HG03045 (cell line): ENCODE data around the gene IL1RL2.

Source experiments
- ATAC-seq: cut with Tn5 transposase; IDR thresholded peaks from one replicate; pipeline ENCODE4 v1.9.1; 2021; ENCODE audit warnings: mild to moderate bottlenecking, moderate library complexity; ENCODE audit not compliant: unreplicated experiment

Gene IL1RL2

DNA sequence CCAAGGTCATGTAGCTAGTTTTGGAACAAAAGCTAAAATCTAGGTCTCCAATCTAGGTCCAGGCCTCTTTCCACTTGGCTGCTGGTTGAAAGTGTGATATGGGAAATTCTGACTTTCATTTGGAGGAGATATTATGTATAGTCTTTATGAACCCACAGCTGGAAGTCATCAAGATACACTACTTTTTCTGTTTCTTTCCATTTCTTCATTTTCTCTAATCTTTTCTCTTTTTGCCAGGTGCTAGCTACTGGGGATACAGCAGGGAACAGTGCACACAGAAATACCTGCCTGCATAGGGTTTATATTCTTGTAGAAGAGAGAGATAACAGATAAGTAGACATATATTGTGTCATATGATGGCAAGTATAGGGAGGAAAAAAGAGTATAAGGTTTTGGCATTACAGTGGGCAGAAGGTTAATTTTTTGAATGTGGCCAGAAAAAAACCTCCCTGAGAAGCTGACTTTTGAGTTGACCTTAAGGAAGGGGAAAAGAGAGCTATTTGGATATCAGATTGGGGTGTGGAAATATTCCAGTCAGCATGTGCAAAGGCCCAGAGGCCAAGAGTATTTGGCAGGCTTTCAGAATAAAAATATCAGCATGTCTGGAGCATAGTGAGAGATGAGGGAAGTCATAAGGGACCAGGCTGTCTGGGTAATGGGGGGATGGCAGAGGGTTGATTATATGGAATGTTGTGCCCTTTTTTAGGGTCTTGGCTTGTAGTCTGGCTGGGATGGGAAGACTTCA lies 28.6 kb upstream of the IL1RL2 start:
- no peak for ATAC-seq

DNA sequence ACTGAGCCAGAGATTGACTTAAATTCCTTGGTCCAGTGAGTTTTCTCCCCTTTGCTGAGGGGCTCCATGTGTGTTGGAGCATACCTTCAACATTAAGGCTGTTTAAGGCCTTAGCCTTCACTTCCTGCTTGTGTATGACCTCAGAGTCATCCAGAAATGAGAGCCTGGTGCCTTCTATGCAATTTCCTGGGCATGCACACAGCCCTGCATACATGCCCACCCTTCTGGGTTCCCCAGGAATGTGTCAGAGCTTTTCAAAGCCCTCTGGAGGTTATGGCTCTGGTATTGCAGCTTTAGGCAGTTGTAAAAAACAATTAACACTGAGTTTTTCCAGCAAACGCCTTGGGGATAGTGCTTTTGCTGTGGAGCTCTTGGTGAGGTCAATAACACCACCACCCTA lies 27.5 kb upstream of the IL1RL2 start:
- no peak for ATAC-seq

DNA sequence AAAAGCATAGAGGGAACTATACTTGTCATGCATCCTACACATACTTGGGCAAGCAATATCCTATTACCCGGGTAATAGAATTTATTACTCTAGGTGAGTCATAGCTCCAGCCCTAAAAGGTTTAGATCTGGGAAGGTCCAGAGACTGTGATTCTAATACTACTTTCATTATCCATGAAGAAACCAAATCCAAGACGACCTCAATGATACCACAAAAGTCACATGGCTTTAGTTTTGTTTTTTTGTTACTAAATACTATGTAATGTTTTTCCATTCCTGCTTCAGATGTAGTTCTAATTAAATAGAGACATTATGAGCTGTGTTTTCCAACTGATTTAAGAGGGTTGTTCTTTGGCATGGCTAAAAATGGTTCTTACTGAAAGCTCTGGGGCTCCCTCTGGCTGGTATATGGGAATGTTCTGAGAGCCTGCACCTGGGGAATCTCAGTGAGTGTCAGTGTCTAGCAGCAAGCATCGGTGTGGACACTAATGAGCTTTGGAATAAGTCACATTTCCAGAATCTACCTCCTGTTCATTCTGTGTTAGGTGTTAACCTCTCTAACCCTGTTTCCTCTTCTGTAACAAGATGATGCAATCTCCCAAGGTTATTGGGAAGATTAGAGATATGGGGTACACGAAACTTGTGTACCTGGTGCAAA lies 20.5 kb upstream of the IL1RL2 start:
- ATAC-seq, result no peak

DNA sequence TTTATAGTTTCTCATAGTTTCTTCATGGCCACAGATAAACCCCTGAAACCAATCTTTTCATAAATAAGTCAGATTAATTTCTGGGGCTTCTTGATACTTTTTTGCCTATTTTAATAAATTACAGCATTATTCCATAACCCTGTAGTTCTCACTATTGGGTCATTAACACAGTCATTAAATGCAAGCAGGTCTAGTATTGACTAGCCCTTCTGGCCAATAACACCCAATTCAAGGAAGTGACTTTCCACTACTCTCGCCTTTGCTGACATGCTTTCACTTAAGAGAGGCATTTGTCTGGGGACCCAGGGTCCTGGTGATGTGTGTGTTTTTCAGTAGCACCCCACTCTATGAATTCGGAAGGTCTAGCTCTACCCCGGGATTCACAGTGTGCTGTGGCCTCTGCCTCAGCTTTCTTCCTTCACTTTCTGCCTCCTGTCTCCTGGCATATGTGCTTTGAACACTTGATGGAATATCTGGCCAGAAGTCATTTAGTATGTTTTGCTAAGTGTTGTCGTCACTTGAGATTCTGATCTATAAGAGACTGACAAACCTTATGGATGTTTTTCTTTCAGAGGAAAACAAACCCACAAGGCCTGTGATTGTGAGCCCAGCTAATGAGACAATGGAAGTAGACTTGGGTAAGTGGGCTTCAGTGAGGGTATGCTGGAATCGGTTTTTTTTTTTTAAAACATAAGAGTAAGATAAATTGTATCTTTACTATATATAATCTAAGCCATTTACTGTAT lies 18.6 kb upstream of the IL1RL2 start:
- no peak for ATAC-seq

DNA sequence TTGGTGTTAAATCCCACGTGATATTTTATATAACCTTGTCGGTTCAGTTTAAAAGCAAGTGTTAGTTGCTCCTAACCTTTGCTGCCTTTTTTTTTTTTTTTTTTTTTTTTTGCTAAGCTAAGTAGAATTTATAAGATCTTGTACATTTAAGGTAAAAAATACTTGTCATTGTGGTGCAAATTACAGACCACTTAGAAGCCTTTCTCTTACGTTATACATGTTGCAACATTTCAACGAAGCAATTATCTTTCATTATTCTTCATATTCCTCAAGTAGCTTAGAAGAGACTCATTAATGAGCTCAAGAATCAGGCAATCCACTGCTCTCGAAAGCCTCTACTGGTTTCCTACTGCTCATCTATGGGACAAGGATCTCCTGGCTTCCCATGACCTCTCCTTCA lies 14.9 kb upstream of the IL1RL2 start:
- ATAC-seq, result no peak

DNA sequence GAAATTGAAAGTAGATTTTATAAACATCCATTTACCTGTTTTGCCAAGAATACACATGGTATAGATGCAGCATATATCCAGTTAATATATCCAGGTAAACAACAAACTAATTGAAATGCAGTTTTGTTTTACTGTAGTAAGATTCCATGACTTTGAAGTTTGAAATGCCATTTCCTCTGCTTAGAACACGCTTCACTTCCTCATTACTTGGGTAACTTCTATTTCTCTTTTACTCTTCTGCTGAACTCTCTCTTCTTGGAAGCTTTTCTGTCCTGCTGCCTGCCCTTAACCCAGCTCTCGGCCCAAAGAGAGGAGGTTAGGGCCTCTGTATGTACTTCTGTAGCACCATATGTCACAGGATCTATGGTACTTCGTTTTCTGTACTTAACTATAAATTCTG lies 14.1 kb upstream of the IL1RL2 start:
- ATAC-seq, result no peak

DNA sequence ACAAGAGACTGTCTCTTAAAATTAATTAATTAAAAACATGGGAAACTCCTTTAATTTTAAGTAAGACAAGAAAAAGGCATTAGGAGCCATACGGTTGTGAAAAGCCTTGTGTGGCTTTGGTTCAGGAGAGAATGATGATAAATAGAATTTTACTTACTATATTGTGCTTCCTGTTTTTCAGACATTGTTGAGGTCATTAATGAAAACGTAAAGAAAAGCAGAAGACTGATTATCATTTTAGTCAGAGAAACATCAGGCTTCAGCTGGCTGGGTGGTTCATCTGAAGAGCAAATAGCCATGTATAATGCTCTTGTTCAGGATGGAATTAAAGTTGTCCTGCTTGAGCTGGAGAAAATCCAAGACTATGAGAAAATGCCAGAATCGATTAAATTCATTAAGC lies 10.7 kb upstream of the IL1RL2 start:
- no peak for ATAC-seq

DNA sequence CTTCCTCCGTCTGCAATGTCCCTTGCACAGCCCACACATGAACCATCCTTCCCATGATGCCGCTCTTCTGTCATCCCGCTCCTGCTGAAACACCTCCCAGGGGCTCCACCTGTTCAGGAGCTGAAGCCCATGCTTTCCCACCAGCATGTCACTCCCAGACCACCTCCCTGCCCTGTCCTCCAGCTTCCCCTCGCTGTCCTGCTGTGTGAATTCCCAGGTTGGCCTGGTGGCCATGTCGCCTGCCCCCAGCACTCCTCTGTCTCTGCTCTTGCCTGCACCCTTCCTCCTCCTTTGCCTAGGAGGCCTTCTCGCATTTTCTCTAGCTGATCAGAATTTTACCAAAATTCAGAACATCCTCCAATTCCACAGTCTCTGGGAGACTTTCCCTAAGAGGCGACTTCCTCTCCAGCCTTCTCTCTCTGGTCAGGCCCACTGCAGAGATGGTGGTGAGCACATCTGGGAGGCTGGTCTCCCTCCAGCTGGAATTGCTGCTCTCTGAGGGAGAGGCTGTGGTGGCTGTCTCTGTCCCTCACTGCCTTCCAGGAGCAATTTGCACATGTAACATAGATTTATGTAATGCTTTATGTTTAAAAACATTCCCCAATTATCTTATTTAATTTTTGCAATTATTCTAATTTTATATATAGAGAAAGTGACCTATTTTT lies 8.9 kb upstream of the IL1RL2 start:
- no peak for ATAC-seq

DNA sequence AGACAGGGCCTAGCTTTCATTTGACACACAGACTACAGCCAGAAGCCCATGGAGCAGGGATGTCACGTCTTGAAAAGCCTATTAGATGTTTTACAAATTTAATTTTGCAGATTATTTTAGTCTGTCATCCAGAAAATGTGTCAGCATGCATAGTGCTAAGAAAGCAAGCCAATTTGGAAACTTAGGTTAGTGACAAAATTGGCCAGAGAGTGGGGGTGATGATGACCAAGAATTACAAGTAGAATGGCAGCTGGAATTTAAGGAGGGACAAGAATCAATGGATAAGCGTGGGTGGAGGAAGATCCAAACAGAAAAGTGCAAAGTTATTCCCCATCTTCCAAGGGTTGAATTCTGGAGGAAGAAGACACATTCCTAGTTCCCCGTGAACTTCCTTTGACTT lies 7.8 kb upstream of the IL1RL2 start:
- ATAC-seq, result no peak

DNA sequence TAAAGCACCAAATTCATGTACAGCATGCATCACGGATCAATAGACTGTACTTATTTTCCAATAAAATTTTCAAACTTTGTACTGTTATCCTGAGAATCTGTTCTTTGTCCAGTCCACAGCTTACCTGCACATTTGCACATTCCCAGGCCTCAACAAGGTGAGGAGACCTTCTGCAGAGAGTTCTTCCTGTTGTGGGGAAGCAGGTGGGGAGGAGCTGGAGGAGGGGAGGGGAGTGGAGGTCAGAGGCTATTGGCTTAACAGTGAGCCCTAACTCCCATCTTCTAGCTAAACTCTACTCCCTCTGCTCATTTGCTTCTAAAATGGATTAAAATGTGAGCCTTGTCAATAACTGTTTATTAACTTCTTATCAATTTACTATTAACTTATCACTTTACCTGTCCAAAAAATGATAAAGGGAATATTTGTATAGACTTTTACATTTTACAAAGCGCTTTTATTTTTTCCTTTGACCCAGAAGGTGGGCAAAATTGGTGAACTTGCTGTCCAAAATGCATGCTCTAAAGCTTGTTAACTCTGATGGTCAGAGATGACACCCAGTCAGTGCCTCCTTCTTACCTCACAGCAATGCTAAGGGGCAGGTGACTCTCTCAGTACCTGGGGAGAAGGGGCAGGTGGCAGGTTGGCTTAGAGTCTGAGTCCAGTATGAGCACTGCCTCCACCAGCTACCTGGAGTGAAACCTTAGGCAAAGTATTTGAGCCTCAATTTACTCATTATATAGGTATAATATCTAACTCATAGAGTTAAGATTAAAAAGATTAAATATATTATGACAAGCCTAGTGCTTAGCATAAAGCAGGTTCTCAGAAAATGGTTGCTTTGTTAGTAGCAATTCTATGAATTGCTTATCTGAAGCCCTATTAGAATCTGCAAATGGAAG lies 6.8 kb upstream of the IL1RL2 start:
- ATAC-seq, result no peak

DNA sequence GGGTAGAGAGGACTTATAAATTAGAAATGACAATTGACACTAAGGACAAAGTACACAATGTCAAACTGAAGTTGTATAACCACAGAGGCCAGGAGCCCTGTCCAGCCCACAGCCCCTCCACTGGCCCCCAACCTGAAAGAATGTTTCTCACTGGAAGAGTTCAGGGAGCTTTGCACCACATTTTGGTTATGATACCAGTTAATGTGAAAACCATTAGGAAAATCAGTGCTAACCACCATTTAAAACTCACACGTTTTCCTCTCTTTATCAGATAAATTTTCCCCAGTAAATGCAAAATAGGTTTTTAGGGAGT lies 6.2 kb upstream of the IL1RL2 start:
- ATAC-seq, result no peak

DNA sequence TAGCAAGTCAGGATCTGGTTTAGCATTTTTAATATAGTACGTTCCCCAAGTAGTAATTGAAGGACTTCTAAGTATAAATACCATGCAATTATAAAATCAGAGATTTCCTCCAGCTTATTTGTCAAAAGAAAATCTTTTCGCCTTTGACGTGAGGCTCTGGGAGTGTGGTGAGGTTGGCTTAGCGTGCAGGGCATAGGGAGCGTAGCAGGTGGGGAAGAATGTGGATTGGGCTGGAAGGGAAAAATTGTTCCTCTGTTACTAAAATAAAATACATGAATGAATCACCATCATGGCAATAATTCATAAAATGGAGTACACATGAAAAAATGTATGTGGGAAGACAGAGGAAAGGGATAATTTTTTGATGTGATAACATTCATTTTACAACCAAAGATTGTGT lies 5.4 kb upstream of the IL1RL2 start:
- no peak for ATAC-seq

DNA sequence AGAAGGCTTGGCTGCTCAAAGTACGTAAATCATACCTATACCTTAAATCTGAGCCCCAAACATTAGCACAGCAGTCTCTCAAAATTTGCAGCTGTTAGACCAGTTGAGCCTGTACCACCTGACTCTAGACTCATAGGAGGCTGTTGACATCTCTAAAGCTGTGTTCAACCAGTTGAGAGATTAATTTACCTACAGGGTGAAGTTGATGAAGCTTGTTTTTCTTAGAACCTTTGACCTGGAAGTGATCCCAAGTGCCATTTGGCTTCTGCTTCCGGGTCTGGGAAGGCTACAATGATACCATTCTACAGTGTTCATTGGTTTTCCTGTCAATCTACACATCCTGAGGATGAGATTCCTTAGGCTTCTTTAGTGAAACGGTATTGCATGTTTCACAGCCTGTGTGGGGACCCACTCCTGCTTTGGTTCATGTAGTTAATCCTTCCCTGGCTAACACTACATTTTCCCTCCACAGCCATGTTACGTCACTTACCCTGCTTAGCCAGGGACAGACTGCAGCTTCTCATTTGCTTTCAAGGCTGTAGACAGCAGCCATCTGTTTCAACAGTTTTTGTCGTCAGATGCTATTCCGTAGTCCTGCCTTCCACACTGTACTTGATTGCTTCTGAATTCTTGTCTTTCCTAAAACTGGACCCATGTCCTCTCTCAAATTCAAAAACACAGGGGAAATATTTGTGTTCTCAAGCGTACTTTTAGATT lies 4.7 kb upstream of the IL1RL2 start:
- no peak for ATAC-seq

DNA sequence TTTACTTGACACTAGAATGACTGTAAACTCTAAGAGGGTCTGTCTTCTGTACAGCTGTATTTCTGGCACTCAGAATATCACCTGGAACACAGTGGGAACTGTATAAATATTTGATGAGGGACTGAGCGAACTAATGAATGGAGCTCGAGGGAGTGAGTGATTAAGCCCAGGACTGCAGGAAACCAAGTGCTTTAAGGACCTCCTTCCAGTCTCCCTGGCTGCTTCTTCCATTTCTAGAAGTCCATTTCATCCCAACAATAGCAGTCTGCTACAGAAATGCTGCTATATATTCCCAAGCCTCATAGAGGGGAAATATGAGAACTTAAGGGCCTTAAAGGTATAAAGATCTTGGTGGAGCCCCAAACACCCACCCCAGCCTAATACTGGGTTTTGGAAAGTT lies 2.8 kb upstream of the IL1RL2 start:
- no peak for ATAC-seq

DNA sequence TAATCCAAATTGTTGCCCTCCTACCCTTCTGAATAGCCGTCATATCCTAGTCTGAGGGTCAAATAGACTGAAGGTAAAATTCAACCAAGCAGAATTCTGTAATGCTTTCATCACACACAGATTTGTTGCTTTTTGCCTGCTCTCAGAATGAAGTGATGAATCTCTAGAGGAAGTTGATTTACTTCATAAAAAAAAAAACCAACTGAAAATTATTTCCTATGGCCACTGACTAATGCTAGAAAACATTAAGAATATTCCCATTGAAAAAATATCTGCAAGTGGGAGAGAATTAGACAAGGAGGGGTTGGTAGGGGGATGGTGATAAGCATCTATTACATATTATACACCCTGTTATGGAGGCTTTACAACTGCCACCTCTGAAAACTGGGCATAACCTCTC lies 2.3 kb upstream of the IL1RL2 start:
- no peak for ATAC-seq

DNA sequence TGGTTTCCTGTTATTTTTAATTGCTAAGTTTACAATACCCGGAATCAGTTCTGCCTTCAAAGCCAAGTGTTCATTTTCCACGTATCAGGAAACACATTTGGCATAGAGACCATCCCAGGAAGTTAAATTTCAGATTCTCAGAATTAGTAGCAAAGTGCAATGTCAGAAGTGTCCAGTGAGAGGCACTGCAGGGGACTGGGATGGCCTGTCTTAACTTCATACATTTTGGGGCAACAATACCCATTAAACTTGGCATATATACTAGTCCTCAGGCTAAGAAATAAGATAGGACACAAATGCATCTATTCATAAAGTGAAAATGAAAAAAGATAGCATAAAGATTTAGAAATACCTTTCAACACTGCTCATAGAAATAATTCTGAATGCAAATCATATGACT lies 1.5 kb upstream of the IL1RL2 start:
- no peak for ATAC-seq

DNA sequence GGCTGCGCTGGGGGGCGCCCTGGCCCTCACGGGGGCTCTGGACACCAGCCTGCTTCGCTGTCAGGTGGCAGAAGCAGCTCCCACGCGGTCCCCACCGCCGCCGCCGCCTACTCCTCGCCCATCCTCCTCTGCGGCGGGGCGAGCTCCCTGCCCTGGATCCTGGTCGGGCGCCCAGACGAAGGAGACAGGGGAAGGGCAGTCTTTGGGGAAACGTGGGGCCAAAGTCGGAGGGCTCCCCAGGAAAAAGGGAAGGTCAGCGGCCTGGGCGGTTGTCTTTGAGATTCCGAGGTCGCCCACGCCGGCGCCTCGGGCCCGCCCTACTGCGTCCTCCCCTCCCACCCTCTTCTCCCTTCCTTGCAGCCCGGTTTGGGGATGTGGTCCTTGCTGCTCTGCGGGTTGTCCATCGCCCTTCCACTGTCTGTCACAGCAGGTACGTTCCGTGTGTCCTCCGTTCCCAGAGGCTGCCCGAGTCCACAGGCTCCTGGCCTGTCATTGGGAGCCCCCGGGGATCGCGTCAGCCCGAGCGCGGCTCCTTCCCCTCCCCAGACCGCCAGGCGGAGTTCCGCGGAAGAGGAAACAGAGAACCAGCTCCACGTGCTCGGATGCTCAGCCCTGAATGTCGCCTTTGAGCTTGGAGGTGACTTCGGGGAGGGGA lies 800 bp downstream of the IL1RL2 start:
- ATAC-seq, result no peak

DNA sequence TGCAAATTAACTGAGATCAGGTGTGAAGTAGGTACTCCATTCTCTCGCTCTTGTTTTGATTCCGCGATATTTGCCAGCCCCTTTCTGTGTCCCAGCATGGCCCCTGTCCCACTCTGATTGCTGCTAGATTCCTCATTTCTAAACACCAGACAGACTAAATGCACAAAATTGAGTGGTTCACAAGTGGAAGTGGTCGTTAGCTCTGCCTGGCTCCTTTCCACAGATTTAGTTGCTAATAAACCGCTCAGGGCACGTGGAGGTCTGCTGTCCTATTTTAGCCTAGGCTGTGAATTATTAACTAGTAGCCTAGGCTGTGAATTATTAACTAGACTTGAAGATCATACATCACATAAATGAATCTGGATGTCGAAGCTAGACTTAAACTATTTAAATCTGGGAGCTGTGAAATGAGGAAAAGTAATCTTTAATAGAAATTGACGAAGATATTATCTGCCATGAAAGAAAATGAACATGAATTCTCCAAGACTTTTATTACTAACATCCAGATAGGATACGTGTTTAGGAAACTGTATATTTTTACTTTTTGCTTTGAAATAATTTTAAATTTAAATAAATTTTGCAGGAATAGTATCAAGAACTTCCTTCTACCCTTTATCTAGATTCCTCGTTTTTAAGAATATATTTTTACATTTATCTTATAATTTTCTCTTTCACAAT lies 3.7 kb downstream of the IL1RL2 start:
- ATAC-seq, result no peak

DNA sequence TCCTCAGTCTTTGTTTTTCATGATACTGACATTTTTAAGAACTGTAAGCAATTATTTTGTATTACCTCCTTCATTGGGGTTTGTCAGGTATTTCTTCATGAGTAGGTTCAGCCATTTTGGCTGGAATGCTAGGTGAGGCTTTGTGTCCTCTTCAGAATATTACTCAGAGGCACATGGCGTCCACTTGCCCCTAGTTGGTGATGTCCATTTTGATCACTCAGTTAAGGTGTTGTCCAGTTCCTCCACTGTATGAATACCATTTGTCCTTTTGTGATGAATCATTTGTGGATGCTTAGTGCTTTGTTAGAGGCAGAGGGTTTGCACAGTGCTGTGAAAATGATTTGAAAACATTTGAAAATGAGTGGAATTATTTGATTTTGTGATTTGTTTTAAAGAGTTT lies 4.7 kb downstream of the IL1RL2 start:
- ATAC-seq, result no peak
